HEK293 (cell line): Measurements from ENCODE around the gene RNF121.
A peak's percentile ranks its signal among the peaks of the same experiment; 100 is the strongest.

Experiments used
- KLF1 ChIP-seq: fragments of 450-650 bp; formaldehyde crosslinking; IDR thresholded peaks from 2 replicates; pipeline ENCODE4 v1.5.1; 2016; ENCODE audit warnings: missing biosample characterization, missing genetic modification characterization
- REST ChIP-seq: fragments of 450-650 bp; formaldehyde crosslinking; IDR thresholded peaks from 2 replicates; pipeline ENCODE4 v1.5.1; 2016; ENCODE audit warnings: missing biosample characterization, missing genetic modification characterization
- SALL2 ChIP-seq: fragments of 450-650 bp; formaldehyde crosslinking; IDR thresholded peaks from 2 replicates; pipeline ENCODE4 v1.5.0; 2017; ENCODE audit warnings: missing biosample characterization, mild to moderate bottlenecking, missing genetic modification characterization, borderline replicate concordance
- TSHZ1 ChIP-seq: fragments of 450-650 bp; formaldehyde crosslinking; IDR thresholded peaks from 2 replicates; pipeline ENCODE4 v1.5.1; 2016; ENCODE audit warnings: missing biosample characterization, missing genetic modification characterization, borderline replicate concordance
- ZBTB49 ChIP-seq: fragments of 450-650 bp; formaldehyde crosslinking; IDR thresholded peaks from 2 replicates; pipeline ENCODE4 v1.5.1; 2016; ENCODE audit warnings: missing biosample characterization, missing genetic modification characterization, low read depth
- ZFHX2 ChIP-seq: fragments of 450-650 bp; formaldehyde crosslinking; conservative IDR thresholded peaks from 2 replicates; pipeline ENCODE4 v1.5.1; 2016; ENCODE audit warnings: missing biosample characterization, missing genetic modification characterization
- ZNF157 ChIP-seq: fragments of 450-650 bp; formaldehyde crosslinking; IDR thresholded peaks from 2 replicates; pipeline ENCODE4 v1.5.1; 2016; ENCODE audit warnings: missing biosample characterization, missing genetic modification characterization
- ZNF169 ChIP-seq: fragments of 450-650 bp; formaldehyde crosslinking; IDR thresholded peaks from 2 replicates; pipeline ENCODE4 v1.5.1; 2016; ENCODE audit warnings: missing biosample characterization, missing genetic modification characterization
- ZNF223 ChIP-seq: fragments of 450-650 bp; formaldehyde crosslinking; IDR thresholded peaks from 2 replicates; pipeline ENCODE4 v1.5.1; 2016; ENCODE audit warnings: missing biosample characterization, missing genetic modification characterization
- ZNF292 ChIP-seq: fragments of 450-650 bp; formaldehyde crosslinking; IDR thresholded peaks from 2 replicates; pipeline ENCODE4 v1.5.1; 2016; ENCODE audit warnings: low read depth, missing biosample characterization, missing genetic modification characterization, borderline replicate concordance
- ZNF350 ChIP-seq: fragments of 450-650 bp; formaldehyde crosslinking; IDR thresholded peaks from 2 replicates; pipeline ENCODE4 v1.5.0; 2017; ENCODE audit warnings: missing biosample characterization, mild to moderate bottlenecking, missing genetic modification characterization
- ZNF530 ChIP-seq: fragments of 450-650 bp; formaldehyde crosslinking; IDR thresholded peaks from 2 replicates; pipeline ENCODE4 v1.5.1; 2016; ENCODE audit warnings: low read depth, missing biosample characterization, missing genetic modification characterization
- ZNF624 ChIP-seq: fragments of 450-650 bp; formaldehyde crosslinking; IDR thresholded peaks from 2 replicates; pipeline ENCODE4 v1.5.1; 2017; ENCODE audit warnings: missing biosample characterization, missing genetic modification characterization
- TF ChIP-seq, protein P1 (sequence below): fragments of 450-650 bp; formaldehyde crosslinking; IDR thresholded peaks from 2 replicates; pipeline ENCODE4 v1.5.1; 2016; ENCODE audit warnings: missing biosample characterization, missing genetic modification characterization

- TF ChIP-seq ZNF624 (tag by site-specific recombination) (no peak), SALL2 (no peak), REST (no peak), ZNF223 (no peak), ZBTB49 (tag by site-specific recombination) (no peak), TSHZ1 (tag by site-specific recombination) (no peak), ZNF350 (tag by site-specific recombination) (no peak), ZNF169 (tag by site-specific recombination) (no peak), ZNF292 (no peak), ZNF530 (no peak), ZNF157 (tag by site-specific recombination) (no peak), KLF1 (tag by site-specific recombination) (no peak), ZFHX2 (tag by site-specific recombination) (no peak)
- TF ChIP-seq, protein P1, sequence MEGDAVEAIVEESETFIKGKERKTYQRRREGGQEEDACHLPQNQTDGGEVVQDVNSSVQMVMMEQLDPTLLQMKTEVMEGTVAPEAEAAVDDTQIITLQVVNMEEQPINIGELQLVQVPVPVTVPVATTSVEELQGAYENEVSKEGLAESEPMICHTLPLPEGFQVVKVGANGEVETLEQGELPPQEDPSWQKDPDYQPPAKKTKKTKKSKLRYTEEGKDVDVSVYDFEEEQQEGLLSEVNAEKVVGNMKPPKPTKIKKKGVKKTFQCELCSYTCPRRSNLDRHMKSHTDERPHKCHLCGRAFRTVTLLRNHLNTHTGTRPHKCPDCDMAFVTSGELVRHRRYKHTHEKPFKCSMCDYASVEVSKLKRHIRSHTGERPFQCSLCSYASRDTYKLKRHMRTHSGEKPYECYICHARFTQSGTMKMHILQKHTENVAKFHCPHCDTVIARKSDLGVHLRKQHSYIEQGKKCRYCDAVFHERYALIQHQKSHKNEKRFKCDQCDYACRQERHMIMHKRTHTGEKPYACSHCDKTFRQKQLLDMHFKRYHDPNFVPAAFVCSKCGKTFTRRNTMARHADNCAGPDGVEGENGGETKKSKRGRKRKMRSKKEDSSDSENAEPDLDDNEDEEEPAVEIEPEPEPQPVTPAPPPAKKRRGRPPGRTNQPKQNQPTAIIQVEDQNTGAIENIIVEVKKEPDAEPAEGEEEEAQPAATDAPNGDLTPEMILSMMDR (tag by site-specific recombination) = peak; percentile 64; the same call in 1 of the 2 replicates
These were observed 86.7 kb downstream of the RNF121 start for GRCh38 chr11:72015511-72016061.
